Measurements from ENCODE around the gene TMEM62. TPM values are rescaled to one million over a fixed set of nuclear protein-coding genes. Genes with fewer than 3 reads are reported as not detected.

Gene TMEM62
- total and polyA plus RNA-seq, 2 of the 8 experiments (the other 6 are each of a cell fraction or from before 2014, with no cell fraction given), result 2.0 to 4.0 TPM

- Histone ChIP-seq H2BK15ac (ENCODE audit: low read length) (no peak overlapping the region), H3K4me3 (ENCODE audit: extremely low read depth in 1 of 4, insufficient read depth in 2 of 4, low read depth in 3 of 4, low read length in 4 of 4) (no peak overlapping the region), H2BK120ac (replicated peaks; ENCODE audit: low read depth, low read length) (no peak overlapping the region), H4K91ac (replicated peaks; ENCODE audit: insufficient read length, low read length) (no peak overlapping the region), H4K5ac (ENCODE audit: insufficient read length, low read depth, low read length) (no peak overlapping the region), H4K20me1 (replicated peaks in 1 of 2; ENCODE audit: control insufficient read depth in 1 of 2, insufficient read depth in 2 of 2, low read length in 2 of 2) (no peaks in the 10 kb centered on the region), H3K4me2 (ENCODE audit: insufficient read depth in 1 of 2, low read depth in 2 of 2, low read length in 2 of 2) (no peak overlapping the region), H2BK12ac (ENCODE audit: low read depth, low read length) (no peak overlapping the region), H2AFZ (ENCODE audit: low read length) (peak overlapping the region; percentile 48; the same call in 1 of the 2 replicates), H3K36me3 (ENCODE audit: control insufficient read depth in 2 of 4, insufficient read depth in 4 of 4, low read length in 3 of 4) (no peaks in the 10 kb centered on the region), H3K9me3 (ENCODE audit: insufficient read depth in 2 of 2, low read depth in 1 of 2, low read length in 1 of 2) (no peaks in the 10 kb centered on the region), H3K4ac (replicated peaks; ENCODE audit: insufficient read length, low read depth, low read length) (no peak overlapping the region), H3K79me1 (ENCODE audit: low read depth, low read length) (no peaks in the 10 kb centered on the region; the same call in 1 of the 2 replicates), H3K79me2 (ENCODE audit: control insufficient read depth in 1 of 2, insufficient read depth in 2 of 2, low read length in 2 of 2) (no peaks in the 10 kb centered on the region), H2BK20ac (ENCODE audit: low read length) (no peak overlapping the region), H3K27me3 (replicated peaks in 1 of 4; ENCODE audit: control insufficient read depth in 3 of 4, extremely low read depth in 1 of 4, insufficient read depth in 3 of 4, low read length in 3 of 4) (peaks cover 0 to 2% (median 0%) of the 10 kb centered on the region in 4 experiments; a peak in 2 of 7 replicates), H3K23ac (ENCODE audit: insufficient read length) (no peak overlapping the region), H3K27ac (ENCODE audit: low read depth, low read length) (no peak overlapping the region), H3K23me2 (ENCODE audit: low read depth, low read length) (no peaks in the 10 kb centered on the region), H3K14ac (ENCODE audit: insufficient read length) (no peak overlapping the region), H4K8ac (ENCODE audit: extremely low read depth, insufficient read depth, low read length) (no peak overlapping the region), H3K18ac (ENCODE audit: extremely low read depth, low read length) (no peak overlapping the region), H2AK5ac (ENCODE audit: low read depth, low read length) (no peak overlapping the region), H3K9ac (replicated peaks in 1 of 4; ENCODE audit: extremely low read depth in 1 of 4, low read depth in 3 of 4, low read length in 3 of 4) (no peak overlapping the region), H3K4me1 (replicated peaks in 1 of 4; ENCODE audit: control insufficient read depth in 3 of 4, insufficient read depth in 4 of 4, low read length in 3 of 4) (peaks cover 0 to 3% (median 1%) of the 10 kb centered on the region in 4 experiments; a peak in 3 of 7 replicates), H3K56ac (replicated peaks; ENCODE audit: insufficient read length, low read depth, low read length) (no peak overlapping the region), H2BK5ac (ENCODE audit: low read depth, low read length) (no peak overlapping the region)
- ChIA-PET CTCF (ENCODE audit: partially characterized antibody) (interaction anchor here (1.1 to 9.6 kb wide), 7 partner anchors 8 to 79 kb away, joined by 3 to 109 read pairs (median 14); no protein-coding TSS in a partner anchor), POLR2A (ENCODE audit: partially characterized antibody) (interaction anchor here (0.9 kb wide), 1 partner anchor 17 kb away, joined by 4 read pairs; no protein-coding TSS in a partner anchor)
- no peak for FAIRE-seq
- DNase-seq (ENCODE audit: low read depth in 1 of 2, low spot score in 2 of 2), result no peak
- 72% methylated on average over 8 of the region's 8 CpGs; no CpG with 5 or more reads in 1 of the 2 experiments for WGBS, 2 experiments (ENCODE audit: extremely low coverage in 1 of 2, insufficient coverage in 1 of 2, insufficient read length in 1 of 2, insufficient replicate concordance in 2 of 2, low coverage in 1 of 2, low lambda C conversion rate in 2 of 2, missing lambda C conversion rate in 1 of 2)
- 0 out of 2 replicates have a peak, but pooled peaks have one; percentile 9 for TF ChIP-seq USF2 (IDR thresholded peaks at IDR 0.05; ENCODE audit: low read length)
- no peak for TF ChIP-seq SIN3A (conservative IDR thresholded peaks at IDR 0.05 in 1 of 2, IDR thresholded peaks at IDR 0.05 in 1 of 2; ENCODE audit: low read depth in 1 of 2, low read length in 2 of 2)
These were observed 80.8 kb downstream of the TMEM62 start for GRCh38 chr15:43214169-43214568.
